Testis (tissue), 3 donors: Measurements from ENCODE around the gene CCDC81. TPM values are rescaled to one million over a fixed set of nuclear protein-coding genes. Genes with fewer than 3 reads are reported as not detected.

Source experiments
- DNase-seq: peaks from one replicate; pipeline ENCODE4 v3.0.0-alpha.2; 2019
- H3K27ac ChIP-seq, 2 donors: fragments of 200-600 bp; sonication (generic); one replicate each; pipeline ENCODE4 v1.5.1; 2019
- H3K27me3 ChIP-seq: fragments of 200-600 bp; sonication (generic); one replicate; pipeline ENCODE4 v1.5.1; 2019
- H3K36me3 ChIP-seq: fragments of 200-600 bp; sonication (generic); one replicate; pipeline ENCODE4 v1.5.1; 2017; ENCODE audit warnings: low read depth; ENCODE audit errors: missing control alignments
- H3K4me1 ChIP-seq: fragments of 200-600 bp; sonication (generic); one replicate; pipeline ENCODE4 v1.5.1; 2019
- H3K4me3 ChIP-seq, 2 donors: fragments of 200-600 bp; sonication (generic); one replicate each; pipeline ENCODE4 v1.5.1; 2017 to 2019
- H3K9me3 ChIP-seq: fragments of 200-600 bp; sonication (generic); one replicate; pipeline ENCODE4 v1.5.1; 2017
- CTCF ChIP-seq, 3 experiments: fragments of 450-650 bp in 2 of 3; fragments of 200-600 bp in 1 of 3; sonication (generic) in 1 of 3; IDR thresholded peaks; one replicate each; pipeline ENCODE4 v1.5.1; 2016 to 2019; ENCODE audit warnings: antibody characterized with exemption in 3 of 3, mild to moderate bottlenecking in 2 of 3, moderate library complexity in 1 of 3
- POLR2A ChIP-seq: fragments of 450-650 bp; IDR thresholded peaks from one replicate; pipeline ENCODE4 v1.6.1; 2017; ENCODE audit warnings: antibody characterized with exemption, mild to moderate bottlenecking, moderate library complexity
- WGBS, 2 donors: methylation state at CpG; one replicate each; pipeline ENCODE4 v1.1.5; 2018; 5-methylcytosine and 5-hydroxymethylcytosine counted together
- intact Hi-C: fragments of 100-400 bp; cut with DNase I; formaldehyde crosslinking; loops from one replicate; pipeline ENCODE4 v1.15.1; 2023; ENCODE audit warnings: low total_unique reads
- polyA plus RNA-seq: library from polyadenylated mRNA; stranded (reverse); fragments of 350-450 nt; fragmentation: Illumina TruSeq; extraction: RNeasy Lipid Tissue Mini Kit (QIAGEN cat#74804); gene quantifications from one replicate; pipeline ENCODE4 v1.2.3, GENCODE V29; 2014; ENCODE audit warnings: low read depth, low replicate concordance; ENCODE audit not compliant: insufficient read depth
- total RNA-seq, 2 donors: library from RNA; depleted of rRNA; stranded (reverse); fragments of >200 nt; gene quantifications; one replicate each; pipeline ENCODE4 v1.2.3, GENCODE V29; 2016

The CCDC81 gene
- total and polyA plus RNA-seq, 3 donors from 2014 or later = 3.8 to 16.0 (median 5.3) TPM

- intact Hi-C loops = no loop called here
- Histone ChIP-seq H3K27me3 (no peaks in the 10 kb centered on the region), H3K9me3 (no peaks in the 10 kb centered on the region), H3K4me1 (peaks cover 6% of the 10 kb centered on the region), H3K36me3 (no peaks in the 10 kb centered on the region), H3K27ac (no peak overlapping the region), H3K4me3 (no peak overlapping the region)
- peak; percentile 58 for DNase-seq
- TF ChIP-seq POLR2A (no peak), CTCF (IDR thresholded peaks at IDR 0.05) (no peak)
- WGBS, 2 donors = 35 to 59% methylated on average over 6 of the region's 6 CpGs
Measured at GRCh38 chr11:86395061-86395551, 20.4 kb downstream of the CCDC81 start.

- H3K27me3 ChIP-seq = no peaks in the 10 kb centered on the region
- no peak overlapping the region for H3K27ac ChIP-seq
- no peak for TF ChIP-seq POLR2A
- intact Hi-C loops = no loop called here
- no peak overlapping the region for H3K4me3 ChIP-seq
- H3K4me1 ChIP-seq = peaks cover 6% of the 10 kb centered on the region
- DNase-seq = no peak
- WGBS, 2 donors = 89 to 93% methylated on average over 2 of the region's 2 CpGs
- H3K9me3 ChIP-seq = no peaks in the 10 kb centered on the region
- no peaks in the 10 kb centered on the region for H3K36me3 ChIP-seq
Measured at GRCh38 chr11:86396396-86396795, 21.7 kb downstream of the CCDC81 start.

- TF ChIP-seq POLR2A = no peak
- no peak for TF ChIP-seq CTCF (IDR thresholded peaks at IDR 0.05)
- Histone ChIP-seq H3K4me1 (peaks cover 6% of the 10 kb centered on the region), H3K9me3 (no peaks in the 10 kb centered on the region), H3K27ac (no peak overlapping the region), H3K36me3 (no peaks in the 10 kb centered on the region), H3K4me3 (no peak overlapping the region), H3K27me3 (no peaks in the 10 kb centered on the region)
- intact Hi-C loops = no loop called here
- no peak for DNase-seq
Measured at GRCh38 chr11:86397351-86397750, 22.7 kb downstream of the CCDC81 start.

- H3K27ac ChIP-seq = no peak overlapping the region
- H3K9me3 ChIP-seq = no peaks in the 10 kb centered on the region
- TF ChIP-seq CTCF (IDR thresholded peaks at IDR 0.05) (no peak), POLR2A (no peak)
- H3K4me3 ChIP-seq = no peak overlapping the region
- no peak for DNase-seq
- no peaks in the 10 kb centered on the region for H3K36me3 ChIP-seq
- H3K4me1 ChIP-seq = peaks cover 6% of the 10 kb centered on the region
- intact Hi-C loops = no loop called here
- no peaks in the 10 kb centered on the region for H3K27me3 ChIP-seq
- WGBS, 2 donors = 89 to 94% methylated on average over 3 of the region's 3 CpGs
Measured at GRCh38 chr11:86398106-86398505, 23.4 kb downstream of the CCDC81 start.

GRCh38 chr11:86403458-86403857 lies 28.8 kb downstream of the CCDC81 start:
- Histone ChIP-seq H3K9me3 (no peaks in the 10 kb centered on the region), H3K4me3 (no peak overlapping the region), H3K36me3 (no peaks in the 10 kb centered on the region), H3K27me3 (no peaks in the 10 kb centered on the region), H3K27ac (no peak overlapping the region), H3K4me1 (no peaks in the 10 kb centered on the region)
- intact Hi-C loops = no loop called here
- TF ChIP-seq POLR2A (no peak), CTCF (IDR thresholded peaks at IDR 0.05) (no peak)
- WGBS, 2 donors = 74 to 83% methylated on average over 1 of the region's 1 CpG
- no peak for DNase-seq
